OCI-LY1 (cell line): ENCODE data around the gene BEND2.

Experiments
- H2AFZ ChIP-seq: fragments of 200-600 bp; sonication (generic), shearing (Covaris generic); 2 replicates; pipeline ENCODE4 v1.6.0; 2014; ENCODE audit warnings: antibody characterized with exemption, mild to moderate bottlenecking, low read length
- H3F3A ChIP-seq: fragments of 200-600 bp; sonication (generic), shearing (Covaris generic); 2 replicates; pipeline ENCODE4 v1.6.0; 2014; ENCODE audit warnings: mild to moderate bottlenecking, antibody characterized with exemption, low read length, moderate library complexity; ENCODE audit not compliant: insufficient read depth
- H3K27ac ChIP-seq: fragments of 200-600 bp; sonication (generic); 2 replicates; pipeline ENCODE4 v1.5.1; 2014; ENCODE audit warnings: low read length, mixed run types, mild to moderate bottlenecking, low read depth; ENCODE audit not compliant: poor library complexity, severe bottlenecking
- H3K27me3 ChIP-seq: fragments of 200-600 bp; sonication (generic); 2 replicates; pipeline ENCODE4 v1.6.0; 2014; ENCODE audit warnings: antibody characterized with exemption, mild to moderate bottlenecking, low read length, moderate library complexity; ENCODE audit not compliant: insufficient read depth
- H3K36me3 ChIP-seq: fragments of 200-600 bp; sonication (generic); 2 replicates; pipeline ENCODE4 v1.6.1; 2014; ENCODE audit warnings: mild to moderate bottlenecking, antibody characterized with exemption, low read length, moderate library complexity, mixed read lengths; ENCODE audit not compliant: insufficient read depth
- H3K4me1 ChIP-seq: fragments of 200-600 bp; sonication (generic); 2 replicates; pipeline ENCODE4 v1.5.1; 2014; ENCODE audit warnings: mild to moderate bottlenecking, low read length, moderate library complexity; ENCODE audit not compliant: insufficient read depth, severe bottlenecking
- H3K4me2 ChIP-seq: fragments of 200-600 bp; sonication (generic), shearing (Covaris generic); 2 replicates; pipeline ENCODE4 v1.6.1; 2014; ENCODE audit warnings: low read length
- H3K4me3 ChIP-seq: fragments of 200-600 bp; sonication (generic); 2 replicates; pipeline ENCODE4 v1.5.1; 2014; ENCODE audit warnings: low read length, low read depth, mild to moderate bottlenecking, mixed read lengths; ENCODE audit not compliant: poor library complexity, severe bottlenecking
- H3K79me2 ChIP-seq: fragments of 200-600 bp; shearing (Covaris generic); 2 replicates; pipeline ENCODE4 v1.6.1; 2016; ENCODE audit warnings: mixed run types, low read length, mixed read lengths; ENCODE audit not compliant: insufficient read depth
- H3K9ac ChIP-seq: fragments of 200-600 bp; sonication (generic), shearing (Covaris generic); 2 replicates; pipeline ENCODE4 v1.6.1; 2014; ENCODE audit warnings: mild to moderate bottlenecking, low read length, mixed read lengths
- H3K9me2 ChIP-seq: fragments of 200-600 bp; sonication (generic), shearing (Covaris generic); 2 replicates; pipeline ENCODE4 v1.6.1; 2014; ENCODE audit warnings: low read depth, mild to moderate bottlenecking, low read length, mixed read lengths
- H3K9me3 ChIP-seq: fragments of 200-600 bp; shearing (Covaris generic); 2 replicates; pipeline ENCODE4 v1.6.1; 2014; ENCODE audit warnings: low read length, mixed read lengths
- H4K20me1 ChIP-seq: fragments of 200-600 bp; sonication (generic), shearing (Covaris generic); 2 replicates; pipeline ENCODE4 v1.6.0; 2016; ENCODE audit warnings: mild to moderate bottlenecking, low read length; ENCODE audit not compliant: insufficient read depth
- CTCF ChIP-seq: fragments of 200-600 bp; sonication (generic), shearing (Covaris generic); IDR thresholded peaks from 2 replicates; pipeline ENCODE4 v1.5.1; 2017; ENCODE audit warnings: mild to moderate bottlenecking, antibody characterized with exemption, low read length, moderate library complexity, mixed read lengths
- EZH2 ChIP-seq: fragments of 200-600 bp; sonication (generic), shearing (Covaris generic); IDR thresholded peaks from 2 replicates; pipeline ENCODE4 v1.8.0; 2017; ENCODE audit warnings: borderline replicate concordance, mixed run types, mild to moderate bottlenecking, antibody characterized with exemption, low read length, moderate library complexity, mixed read lengths

The BEND2 gene

GRCh38 chrX:18151649-18152048, 69.0 kb downstream of the BEND2 start:
- Histone ChIP-seq H3K4me3 (no peak overlapping the region), H3K36me3 (no peaks in the 10 kb centered on the region), H4K20me1 (no peaks in the 10 kb centered on the region), H3K9me3 (no peaks in the 10 kb centered on the region), H3K4me2 (no peak overlapping the region), H3K9me2 (no peaks in the 10 kb centered on the region), H3K27ac (no peak overlapping the region), H3K79me2 (no peaks in the 10 kb centered on the region), H3K9ac (no peak overlapping the region), H3K4me1 (no peaks in the 10 kb centered on the region), H3F3A (no peaks in the 10 kb centered on the region), H2AFZ (no peak overlapping the region), H3K27me3 (no peaks in the 10 kb centered on the region)
- TF ChIP-seq EZH2 (no peak), CTCF (no peak)

GRCh38 chrX:18151157-18151556, 69.5 kb downstream of the BEND2 start:
- TF ChIP-seq EZH2 (no peak), CTCF (no peak)
- Histone ChIP-seq H3K9ac (no peak overlapping the region), H2AFZ (no peak overlapping the region), H3K4me1 (no peaks in the 10 kb centered on the region), H3K9me2 (no peaks in the 10 kb centered on the region), H3K4me3 (no peak overlapping the region), H3F3A (no peaks in the 10 kb centered on the region), H4K20me1 (no peaks in the 10 kb centered on the region), H3K27me3 (no peaks in the 10 kb centered on the region), H3K9me3 (no peaks in the 10 kb centered on the region), H3K36me3 (no peaks in the 10 kb centered on the region), H3K4me2 (no peak overlapping the region), H3K79me2 (no peaks in the 10 kb centered on the region), H3K27ac (no peak overlapping the region)

GRCh38 chrX:18149454-18149853, 71.2 kb downstream of the BEND2 start:
- H3K4me2 ChIP-seq = no peak overlapping the region
- H3K79me2 ChIP-seq = no peaks in the 10 kb centered on the region
- no peak overlapping the region for H2AFZ ChIP-seq
- no peak overlapping the region for H3K9ac ChIP-seq
- no peak overlapping the region for H3K27ac ChIP-seq
- no peaks in the 10 kb centered on the region for H3K9me3 ChIP-seq
- no peaks in the 10 kb centered on the region for H3F3A ChIP-seq
- H3K36me3 ChIP-seq = no peaks in the 10 kb centered on the region
- no peak for TF ChIP-seq CTCF
- no peak for TF ChIP-seq EZH2
- no peaks in the 10 kb centered on the region for H3K9me2 ChIP-seq
- no peaks in the 10 kb centered on the region for H3K4me1 ChIP-seq
- no peaks in the 10 kb centered on the region for H3K27me3 ChIP-seq
- no peak overlapping the region for H3K4me3 ChIP-seq
- no peaks in the 10 kb centered on the region for H4K20me1 ChIP-seq
